Adrenal gland (tissue), 12 donors: ENCODE data around the gene TMEM61. TPM values are rescaled to one million over a fixed set of nuclear protein-coding genes. Genes with fewer than 3 reads are reported as not detected.

Experiments
- DNase-seq, 7 donors: peaks; one replicate each; pipeline ENCODE4 v3.0.0-alpha.2; 2019 to 2020
- H3K27ac ChIP-seq, 5 donors: fragments of 200-600 bp; sonication (generic) in 4 of 5; 1 replicate in 3 of 5; 2 replicates in 2 of 5; pipeline versions ENCODE4 v1.5.1 to v1.8.0; 2016 to 2020; ENCODE audit warnings: mild to moderate bottlenecking in 1 of 5
- H3K27me3 ChIP-seq: fragments of 200-600 bp; 2 replicates; pipeline ENCODE4 v1.8.0; 2021
- H3K36me3 ChIP-seq, 2 donors: fragments of 200-600 bp; replicated peaks in 1 of 2; 1 replicate in 1 of 2; 2 replicates in 1 of 2; pipeline versions ENCODE4 v1.5.1 to v1.8.0; 2018 to 2022
- H3K4me1 ChIP-seq, 2 donors: fragments of 200-600 bp; replicated peaks in 1 of 2; 1 replicate in 1 of 2; 2 replicates in 1 of 2; pipeline versions ENCODE4 v1.5.1 to v1.8.0; 2018 to 2021
- H3K4me3 ChIP-seq, 4 donors: fragments of 200-600 bp; sonication (generic) in 3 of 4; one replicate each; pipeline ENCODE4 v1.5.1; 2016 to 2018
- H3K9me3 ChIP-seq, 3 donors: fragments of 200-600 bp; sonication (generic) in 1 of 3; replicated peaks in 1 of 3; 1 replicate in 2 of 3; 2 replicates in 1 of 3; pipeline versions ENCODE4 v1.5.1 to v1.8.0; 2016 to 2021
- POLR2A ChIP-seq, 2 donors: fragments of 450-650 bp; IDR thresholded peaks; one replicate each; pipeline ENCODE4 v1.6.1; 2017; ENCODE audit warnings: antibody characterized with exemption in 2 of 2, mild to moderate bottlenecking in 2 of 2, moderate library complexity in 1 of 2
- WGBS, 4 donors: extraction: QIAGEN DNeasy Blood & Tissue Kit in 2 of 4; methylation state at CpG; one replicate each; pipeline versions ENCODE4 v1.1.5 to v1.1.7; 2013 to 2017; 5-methylcytosine and 5-hydroxymethylcytosine counted together
- intact Hi-C, 2 donors: fragments of 100-400 bp; cut with DNase I; formaldehyde crosslinking; loops; one replicate each; pipeline versions ENCODE4 v1.14.1 to v1.15.0; 2022 to 2023
- polyA plus RNA-seq, 3 donors: library from polyadenylated mRNA; stranded (reverse); fragments of 200-250 nt in 2 of 3; fragments of 350-450 nt in 1 of 3; fragmentation: Illumina TruSeq in 1 of 3; extraction: RNeasy Lipid Tissue Mini Kit (QIAGEN cat#74804) in 1 of 3; gene quantifications; one replicate each; pipeline ENCODE4 v1.2.3, GENCODE V29; 2013 to 2014
- total RNA-seq, 9 donors: library from RNA; depleted of rRNA in 4 of 9; stranded (reverse); fragments of >200 nt in 4 of 9; fragments of 120-200 nt in 1 of 9; fragmentation: NEBNext Ultra II Directional in 1 of 9; extraction: Animal tissue kit (Norgen Biotek cat#: 25700) in 1 of 9; gene quantifications; one replicate each; pipeline versions ENCODE4 v1.1.0 to v1.2.4, GENCODE V29; 2013 to 2023
- TF ChIP-seq, protein P1 (sequence below), 6 experiments: fragments of 450-650 bp in 4 of 6; fragments of 200-600 bp in 2 of 6; sonication (generic) in 1 of 6; IDR thresholded peaks; 1 replicate in 5 of 6; 2 replicates in 1 of 6; pipeline versions ENCODE4 v1.5.1 to v1.8.0; 2016 to 2021; ENCODE audit warnings: antibody characterized with exemption in 6 of 6, mild to moderate bottlenecking in 2 of 6, moderate library complexity in 1 of 6
- donor health status: healthy with polysubstance abuse.
- donor health status: Bipolar disorder and iron deficiency.
- donor health status: DM: yes; HTN: yes; CAD: no.
- donor health status: DM: no; HTN: no; CAD: no.
- donor health status: DM: no; HTN: no; CAD: no.
- donor health status: DM: yes; HTN: yes; CAD: no.

Gene TMEM61
- total and polyA plus RNA-seq, 12 donors: 2.2 to 20.9 (median 7.3) TPM

DNA sequence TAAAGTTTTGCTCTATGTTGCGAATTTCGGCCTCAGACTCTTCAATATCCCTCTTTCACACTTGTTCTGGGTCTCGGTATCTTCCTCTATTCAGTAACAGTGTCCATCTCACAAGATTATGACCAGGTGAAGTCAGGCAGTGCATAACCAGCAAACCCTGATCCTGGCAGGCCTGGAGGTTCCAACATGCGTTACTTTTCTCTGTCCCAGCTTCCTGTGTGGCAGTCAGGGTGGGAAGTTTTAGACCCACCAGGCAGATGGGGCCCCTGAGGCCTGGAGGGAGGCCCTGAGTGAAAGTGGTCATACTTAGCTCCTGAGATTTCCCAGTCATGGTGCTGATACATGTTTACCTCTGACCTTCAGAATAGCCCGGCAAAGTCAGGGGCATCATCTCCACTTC is 5.1 kb downstream of the TMEM61 start:
- no peak for DNase-seq
- Histone ChIP-seq H3K4me3 (no peak overlapping the region), H3K36me3 (no peaks in the 10 kb centered on the region), H3K4me1 (peaks cover 8 to 12% of the 10 kb centered on the region in 2 donors), H3K27ac (no peak overlapping the region), H3K9me3 (no peaks in the 10 kb centered on the region), H3K27me3 (no peaks in the 10 kb centered on the region)
- 81 to 90% (median 89%) methylated on average over 5 of the region's 5 CpGs for WGBS, 4 donors
- intact Hi-C loops: no loop called here
- TF ChIP-seq POLR2A (IDR thresholded peaks at IDR 0.05): no peak
- TF ChIP-seq, protein P1, sequence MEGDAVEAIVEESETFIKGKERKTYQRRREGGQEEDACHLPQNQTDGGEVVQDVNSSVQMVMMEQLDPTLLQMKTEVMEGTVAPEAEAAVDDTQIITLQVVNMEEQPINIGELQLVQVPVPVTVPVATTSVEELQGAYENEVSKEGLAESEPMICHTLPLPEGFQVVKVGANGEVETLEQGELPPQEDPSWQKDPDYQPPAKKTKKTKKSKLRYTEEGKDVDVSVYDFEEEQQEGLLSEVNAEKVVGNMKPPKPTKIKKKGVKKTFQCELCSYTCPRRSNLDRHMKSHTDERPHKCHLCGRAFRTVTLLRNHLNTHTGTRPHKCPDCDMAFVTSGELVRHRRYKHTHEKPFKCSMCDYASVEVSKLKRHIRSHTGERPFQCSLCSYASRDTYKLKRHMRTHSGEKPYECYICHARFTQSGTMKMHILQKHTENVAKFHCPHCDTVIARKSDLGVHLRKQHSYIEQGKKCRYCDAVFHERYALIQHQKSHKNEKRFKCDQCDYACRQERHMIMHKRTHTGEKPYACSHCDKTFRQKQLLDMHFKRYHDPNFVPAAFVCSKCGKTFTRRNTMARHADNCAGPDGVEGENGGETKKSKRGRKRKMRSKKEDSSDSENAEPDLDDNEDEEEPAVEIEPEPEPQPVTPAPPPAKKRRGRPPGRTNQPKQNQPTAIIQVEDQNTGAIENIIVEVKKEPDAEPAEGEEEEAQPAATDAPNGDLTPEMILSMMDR (IDR thresholded peaks at IDR 0.05): no peak

DNA sequence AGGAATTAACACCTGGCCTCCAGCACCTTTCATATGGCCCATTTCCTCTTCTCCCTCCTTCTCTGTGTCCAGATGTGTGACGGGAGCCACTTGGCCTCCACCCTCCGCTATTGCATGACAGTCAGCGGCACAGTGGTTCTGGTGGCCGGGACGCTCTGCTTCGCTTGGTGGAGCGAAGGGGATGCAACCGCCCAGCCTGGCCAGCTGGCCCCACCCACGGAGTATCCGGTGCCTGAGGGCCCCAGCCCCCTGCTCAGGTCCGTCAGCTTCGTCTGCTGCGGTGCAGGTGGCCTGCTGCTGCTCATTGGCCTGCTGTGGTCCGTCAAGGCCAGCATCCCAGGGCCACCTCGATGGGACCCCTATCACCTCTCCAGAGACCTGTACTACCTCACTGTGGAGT is 5.6 kb downstream of the TMEM61 start:
- 76 to 89% (median 86%) methylated on average over 9 to 15 of the region's 15 CpGs for WGBS, 4 donors
- H3K4me1 ChIP-seq: peaks cover 8 to 12% of the 10 kb centered on the region in 2 donors
- no peak for DNase-seq
- intact Hi-C loops: no loop called here
- no peaks in the 10 kb centered on the region for H3K27me3 ChIP-seq
- H3K4me3 ChIP-seq: no peak overlapping the region
- H3K36me3 ChIP-seq: no peaks in the 10 kb centered on the region
- H3K9me3 ChIP-seq: no peaks in the 10 kb centered on the region
- TF ChIP-seq POLR2A (IDR thresholded peaks at IDR 0.05): no peak
- TF ChIP-seq, protein P1 (IDR thresholded peaks at IDR 0.05): no peak
- H3K27ac ChIP-seq: no peak overlapping the region

DNA sequence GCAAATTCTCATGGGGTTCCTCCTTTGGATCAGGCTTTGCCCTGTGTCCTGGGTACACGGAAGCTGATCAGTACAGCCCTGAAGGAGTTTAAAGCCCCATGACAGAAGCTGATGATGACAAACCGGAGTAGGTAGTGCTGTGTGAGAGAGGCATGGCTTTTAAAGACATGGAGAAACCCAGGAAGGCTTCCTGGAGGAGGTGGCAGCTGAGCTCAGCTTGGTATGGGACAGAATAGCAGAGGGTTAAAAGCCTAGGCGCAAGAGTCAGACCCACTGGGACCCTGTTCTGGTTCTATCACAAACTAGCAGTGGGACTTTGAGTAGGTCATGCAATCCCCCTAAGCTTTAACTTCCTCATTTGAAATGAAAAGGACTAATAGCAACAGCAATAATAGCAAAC is 6.1 kb downstream of the TMEM61 start:
- TF ChIP-seq, protein P1 (IDR thresholded peaks at IDR 0.05): no peak
- TF ChIP-seq POLR2A (IDR thresholded peaks at IDR 0.05): no peak
- intact Hi-C loops: no loop called here
- no peaks in the 10 kb centered on the region for H3K9me3 ChIP-seq
- H3K4me1 ChIP-seq: peaks cover 8 to 12% of the 10 kb centered on the region in 2 donors
- H3K27ac ChIP-seq: no peak overlapping the region
- WGBS, 4 donors: 78 to 98% (median 87%) methylated on average over 3 of the region's 3 CpGs
- H3K4me3 ChIP-seq: no peak overlapping the region
- H3K36me3 ChIP-seq: no peaks in the 10 kb centered on the region
- no peak for DNase-seq
- no peaks in the 10 kb centered on the region for H3K27me3 ChIP-seq

DNA sequence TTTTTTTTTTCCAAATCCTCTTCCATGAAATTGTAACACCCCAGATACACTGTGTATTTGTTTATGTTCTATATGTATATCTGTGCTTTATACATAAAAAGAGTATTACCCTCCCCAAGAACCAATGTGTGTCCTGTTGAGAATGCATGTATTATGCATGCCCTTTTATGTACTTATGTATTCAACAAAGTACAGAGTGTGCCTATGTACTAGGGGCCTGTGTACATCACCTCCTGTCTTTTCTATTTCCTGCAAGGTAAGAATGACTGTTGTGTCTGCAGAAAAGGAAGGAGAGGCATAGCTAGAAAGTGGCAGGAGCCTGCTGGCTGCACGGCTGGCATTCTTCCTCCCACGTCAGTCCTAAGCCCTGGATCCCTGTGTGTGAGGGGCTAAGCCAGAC is 7.0 kb downstream of the TMEM61 start:
- no peaks in the 10 kb centered on the region for H3K36me3 ChIP-seq
- no peaks in the 10 kb centered on the region for H3K9me3 ChIP-seq
- no peak for TF ChIP-seq POLR2A (IDR thresholded peaks at IDR 0.05)
- TF ChIP-seq, protein P1 (IDR thresholded peaks at IDR 0.05): no peak
- no peak for DNase-seq
- WGBS, 4 donors: 66 to 95% (median 77%) methylated on average over 2 of the region's 2 CpGs
- H3K4me1 ChIP-seq: peaks cover 8 to 12% of the 10 kb centered on the region in 2 donors
- no peak overlapping the region for H3K27ac ChIP-seq
- no peaks in the 10 kb centered on the region for H3K27me3 ChIP-seq
- no peak overlapping the region for H3K4me3 ChIP-seq
- intact Hi-C loops: no loop called here
